ENCODE results near the gene TPPP3.
"Not testable (repeated sequence)": the region's sequence is repeated elsewhere in the genome, so short reads cannot be mapped to it uniquely, and the experiment has no call there.

TPPP3 gene

DNA sequence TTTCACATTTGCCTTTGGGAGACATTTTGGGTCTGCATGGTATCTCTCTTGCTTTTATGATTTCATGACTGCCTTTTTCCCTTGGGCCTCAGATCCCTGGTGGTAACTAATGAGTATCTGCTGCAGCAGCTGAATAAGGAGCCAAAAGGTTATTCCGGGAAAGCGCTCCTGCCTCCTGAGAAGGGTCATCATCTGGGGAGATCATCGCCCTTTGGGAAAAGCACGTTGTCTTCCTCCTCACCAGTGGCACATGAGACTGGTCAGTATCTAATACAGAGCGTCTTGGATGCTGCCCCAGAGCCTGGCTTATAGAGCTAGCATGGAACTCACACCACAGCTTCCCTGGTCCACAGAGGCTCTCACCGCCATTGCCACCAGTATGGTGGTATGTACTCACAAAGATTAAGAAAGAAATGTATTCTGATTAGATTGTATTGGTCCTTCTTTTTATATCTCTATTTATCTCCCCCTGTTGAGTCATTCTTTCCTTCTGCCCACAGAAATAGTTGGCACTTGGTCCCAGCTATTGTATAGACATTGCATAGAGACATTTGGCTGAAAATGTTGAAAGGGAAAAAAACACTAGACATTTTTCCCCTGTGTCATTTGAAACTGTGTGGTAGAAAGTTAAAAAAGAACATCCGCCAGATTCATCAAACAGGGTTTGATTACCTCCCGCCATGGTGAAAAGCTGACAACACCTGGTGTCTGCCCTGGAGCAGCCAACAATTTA lies 8.4 kb downstream of the TPPP3 start:
- no peak overlapping the region for H3K4me3 ChIP-seq (ENCODE audit: low read length)
- no peaks in the 10 kb centered on the region for H3K79me2 ChIP-seq (ENCODE audit: low read length)
- H3K4me2 ChIP-seq (ENCODE audit: low read length): no peak overlapping the region
- no peaks in the 10 kb centered on the region for H3K36me3 ChIP-seq (replicated peaks; ENCODE audit: low read depth, low read length)
- no peaks in the 10 kb centered on the region for H3K27me3 ChIP-seq (ENCODE audit: low read depth, low read length)
- H3K4me1 ChIP-seq (ENCODE audit: low read length): no peaks in the 10 kb centered on the region
- H4K20me1 ChIP-seq (ENCODE audit: insufficient read depth, low read length): no peaks in the 10 kb centered on the region
- no peak overlapping the region for H3K27ac ChIP-seq (ENCODE audit: low read length)
- no peaks in the 10 kb centered on the region for H3K9me3 ChIP-seq (ENCODE audit: insufficient read depth, low read length)
- no peak overlapping the region for H2AFZ ChIP-seq (ENCODE audit: low read depth, low read length)
- TF ChIP-seq, protein P1, sequence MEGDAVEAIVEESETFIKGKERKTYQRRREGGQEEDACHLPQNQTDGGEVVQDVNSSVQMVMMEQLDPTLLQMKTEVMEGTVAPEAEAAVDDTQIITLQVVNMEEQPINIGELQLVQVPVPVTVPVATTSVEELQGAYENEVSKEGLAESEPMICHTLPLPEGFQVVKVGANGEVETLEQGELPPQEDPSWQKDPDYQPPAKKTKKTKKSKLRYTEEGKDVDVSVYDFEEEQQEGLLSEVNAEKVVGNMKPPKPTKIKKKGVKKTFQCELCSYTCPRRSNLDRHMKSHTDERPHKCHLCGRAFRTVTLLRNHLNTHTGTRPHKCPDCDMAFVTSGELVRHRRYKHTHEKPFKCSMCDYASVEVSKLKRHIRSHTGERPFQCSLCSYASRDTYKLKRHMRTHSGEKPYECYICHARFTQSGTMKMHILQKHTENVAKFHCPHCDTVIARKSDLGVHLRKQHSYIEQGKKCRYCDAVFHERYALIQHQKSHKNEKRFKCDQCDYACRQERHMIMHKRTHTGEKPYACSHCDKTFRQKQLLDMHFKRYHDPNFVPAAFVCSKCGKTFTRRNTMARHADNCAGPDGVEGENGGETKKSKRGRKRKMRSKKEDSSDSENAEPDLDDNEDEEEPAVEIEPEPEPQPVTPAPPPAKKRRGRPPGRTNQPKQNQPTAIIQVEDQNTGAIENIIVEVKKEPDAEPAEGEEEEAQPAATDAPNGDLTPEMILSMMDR (IDR thresholded peaks at IDR 0.05; ENCODE audit: low read depth, low read length): no peak
- no peak for TF ChIP-seq EZH2phosphoT487 (IDR thresholded peaks at IDR 0.05; ENCODE audit: low read depth)
- no peak overlapping the region for H3K9ac ChIP-seq (ENCODE audit: low read length)

DNA sequence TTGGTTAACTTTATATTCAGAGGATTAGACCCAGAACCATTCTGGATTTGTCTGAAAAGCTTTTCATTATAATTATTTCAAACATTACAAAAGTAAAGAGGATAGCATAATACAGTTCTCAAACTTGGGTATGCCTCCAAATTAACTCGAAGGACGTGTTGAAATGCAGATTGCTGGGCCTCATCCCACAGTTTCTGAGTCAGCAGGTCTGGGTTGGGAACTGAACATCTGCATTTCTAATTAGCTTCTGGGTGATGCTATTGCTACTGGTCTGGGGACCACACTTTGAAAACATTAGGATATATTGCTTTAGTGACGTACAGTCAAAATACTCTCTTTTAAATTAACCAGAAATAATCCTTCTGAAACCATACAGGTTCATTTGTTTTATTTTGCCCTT lies 10.0 kb downstream of the TPPP3 start:
- Histone ChIP-seq H3K9ac (ENCODE audit: low read length) (no peak overlapping the region), H4K20me1 (ENCODE audit: insufficient read depth, low read length) (no peaks in the 10 kb centered on the region), H2AFZ (ENCODE audit: low read depth, low read length) (no peak overlapping the region), H3K36me3 (replicated peaks; ENCODE audit: low read depth, low read length) (no peaks in the 10 kb centered on the region), H3K4me3 (ENCODE audit: low read length) (no peak overlapping the region), H3K9me3 (ENCODE audit: insufficient read depth, low read length) (no peaks in the 10 kb centered on the region), H3K4me2 (ENCODE audit: low read length) (no peak overlapping the region), H3K27ac (ENCODE audit: low read length) (no peak overlapping the region), H3K79me2 (ENCODE audit: low read length) (no peaks in the 10 kb centered on the region), H3K4me1 (ENCODE audit: low read length) (no peaks in the 10 kb centered on the region), H3K27me3 (ENCODE audit: low read depth, low read length) (no peaks in the 10 kb centered on the region)
- TF ChIP-seq, protein P1 (IDR thresholded peaks at IDR 0.05; ENCODE audit: low read depth, low read length): no peak
- TF ChIP-seq EZH2phosphoT487 (IDR thresholded peaks at IDR 0.05; ENCODE audit: low read depth): no peak

DNA sequence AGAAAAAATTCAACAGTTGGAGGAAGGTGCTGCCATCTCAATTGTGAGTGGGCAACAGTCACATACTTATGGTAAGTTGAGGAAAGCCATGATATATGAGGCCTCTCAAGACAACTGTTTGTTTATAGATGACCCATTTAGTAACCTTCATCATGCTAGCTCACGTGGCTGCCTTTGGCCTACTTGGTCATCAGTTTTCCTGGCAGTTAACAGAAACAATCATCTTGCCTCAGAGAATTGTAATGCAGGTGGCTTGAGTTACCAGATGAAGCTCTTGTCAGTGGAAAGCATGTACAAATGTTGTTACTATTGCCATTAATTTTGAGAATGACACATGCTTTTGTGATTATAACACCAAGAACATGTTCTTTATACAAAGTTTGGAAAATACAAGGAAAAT lies 14.7 kb downstream of the TPPP3 start:
- H2AFZ ChIP-seq (ENCODE audit: low read depth, low read length): no peak overlapping the region
- H3K9me3 ChIP-seq (ENCODE audit: insufficient read depth, low read length): no peaks in the 10 kb centered on the region
- no peak overlapping the region for H3K4me2 ChIP-seq (ENCODE audit: low read length)
- no peaks in the 10 kb centered on the region for H3K79me2 ChIP-seq (ENCODE audit: low read length)
- H3K4me3 ChIP-seq (ENCODE audit: low read length): no peak overlapping the region
- no peaks in the 10 kb centered on the region for H3K36me3 ChIP-seq (replicated peaks; ENCODE audit: low read depth, low read length)
- no peak overlapping the region for H3K27ac ChIP-seq (ENCODE audit: low read length)
- H3K4me1 ChIP-seq (ENCODE audit: low read length): no peaks in the 10 kb centered on the region
- no peak overlapping the region for H3K9ac ChIP-seq (ENCODE audit: low read length)
- TF ChIP-seq EZH2phosphoT487 (IDR thresholded peaks at IDR 0.05; ENCODE audit: low read depth): no peak
- TF ChIP-seq, protein P1 (IDR thresholded peaks at IDR 0.05; ENCODE audit: low read depth, low read length): no peak
- no peaks in the 10 kb centered on the region for H3K27me3 ChIP-seq (ENCODE audit: low read depth, low read length)
- H4K20me1 ChIP-seq (ENCODE audit: insufficient read depth, low read length): no peaks in the 10 kb centered on the region

DNA sequence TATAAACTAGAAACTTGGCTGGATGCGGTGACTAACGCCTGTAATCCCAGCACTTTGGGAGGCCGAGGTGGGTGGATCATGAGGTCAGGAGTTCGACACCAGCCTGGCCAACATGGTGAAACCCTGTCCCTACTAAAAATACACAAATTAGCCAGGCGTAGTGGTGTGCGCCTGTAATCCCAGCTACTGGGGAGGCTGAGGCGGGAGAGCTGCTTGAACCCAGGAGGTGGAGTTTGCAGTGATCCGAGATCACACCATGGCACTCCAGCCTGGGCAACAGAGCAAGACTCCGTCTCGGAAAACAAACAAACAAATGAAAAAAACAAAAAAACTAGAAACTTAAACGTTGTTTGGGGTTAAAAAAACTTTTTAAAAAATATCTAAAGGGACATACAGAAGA lies 17.3 kb downstream of the TPPP3 start:
- H3K4me2 ChIP-seq (ENCODE audit: low read length); H3K79me2 ChIP-seq (ENCODE audit: low read length); H3K27me3 ChIP-seq (ENCODE audit: low read depth, low read length); H3K9me3 ChIP-seq (ENCODE audit: insufficient read depth, low read length); H2AFZ ChIP-seq (ENCODE audit: low read depth, low read length); H3K4me3 ChIP-seq (ENCODE audit: low read length); H4K20me1 ChIP-seq (ENCODE audit: insufficient read depth, low read length); H3K9ac ChIP-seq (ENCODE audit: low read length); H3K4me1 ChIP-seq (ENCODE audit: low read length); H3K36me3 ChIP-seq (replicated peaks; ENCODE audit: low read depth, low read length); H3K27ac ChIP-seq (ENCODE audit: low read length): not testable (repeated sequence)
